K562 (cell line): Measurements from ENCODE around the gene STXBP6.

Source experiments
- GABPA ChIP-seq: fragments of 200-800 bp; sonication (Bioruptor generic); conservative IDR thresholded peaks from 2 replicates; pipeline ENCODE4 v1.6.1; 2016; ENCODE audit warnings: low read depth, missing genetic modification characterization, missing compliant biosample characterization
- GTF2F1 ChIP-seq: IDR thresholded peaks from 2 replicates; pipeline ENCODE4 v1.6.1; 2011; ENCODE audit warnings: low read depth, low read length, improper control_type of control experiment
- L3MBTL2 ChIP-seq: fragments of 450-650 bp; IDR thresholded peaks from 2 replicates; pipeline ENCODE4 v1.6.1; 2016; ENCODE audit warnings: mild to moderate bottlenecking, moderate library complexity
- NBN ChIP-seq: fragments of 450-650 bp; IDR thresholded peaks from 2 replicates; pipeline ENCODE4 v1.6.1; 2016; ENCODE audit warnings: low read depth, mild to moderate bottlenecking
- NFIC ChIP-seq: fragments of 450-650 bp; IDR thresholded peaks from 2 replicates; pipeline ENCODE4 v1.6.1; 2017; ENCODE audit warnings: mild to moderate bottlenecking, inconsistent platforms
- POLR2A ChIP-seq: fragments of 450-650 bp; conservative IDR thresholded peaks from 2 replicates; pipeline ENCODE4 v1.6.1; 2016
- TF ChIP-seq, protein P1 (sequence below): fragments of 450-650 bp; IDR thresholded peaks from 2 replicates; pipeline ENCODE4 v1.6.1; 2017; ENCODE audit warnings: mild to moderate bottlenecking, moderate library complexity

DNA sequence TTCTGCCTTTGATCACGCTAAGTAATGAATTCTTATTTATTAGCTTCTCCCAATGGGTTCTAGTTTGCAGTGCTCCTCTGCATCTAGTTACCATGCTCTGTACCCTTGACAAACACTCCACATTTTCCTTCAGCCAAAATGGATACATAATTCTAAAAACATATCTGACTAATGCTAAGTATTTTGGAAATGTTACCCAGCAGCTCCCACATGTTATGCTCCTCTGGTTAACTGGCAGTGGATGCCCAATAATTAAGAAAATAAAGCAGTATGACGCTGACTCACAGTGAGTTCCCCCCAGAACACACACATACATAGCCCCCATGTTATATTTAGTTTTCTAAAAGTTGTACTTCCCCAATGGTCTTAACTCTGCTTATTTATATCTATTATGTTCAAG, 74.6 kb downstream of the STXBP6 start:
- TF ChIP-seq NFIC (no peak), GABPA (tag) (no peak), GTF2F1 (no peak), L3MBTL2 (no peak), NBN (no peak), POLR2A (no peak)
- TF ChIP-seq, protein P1, sequence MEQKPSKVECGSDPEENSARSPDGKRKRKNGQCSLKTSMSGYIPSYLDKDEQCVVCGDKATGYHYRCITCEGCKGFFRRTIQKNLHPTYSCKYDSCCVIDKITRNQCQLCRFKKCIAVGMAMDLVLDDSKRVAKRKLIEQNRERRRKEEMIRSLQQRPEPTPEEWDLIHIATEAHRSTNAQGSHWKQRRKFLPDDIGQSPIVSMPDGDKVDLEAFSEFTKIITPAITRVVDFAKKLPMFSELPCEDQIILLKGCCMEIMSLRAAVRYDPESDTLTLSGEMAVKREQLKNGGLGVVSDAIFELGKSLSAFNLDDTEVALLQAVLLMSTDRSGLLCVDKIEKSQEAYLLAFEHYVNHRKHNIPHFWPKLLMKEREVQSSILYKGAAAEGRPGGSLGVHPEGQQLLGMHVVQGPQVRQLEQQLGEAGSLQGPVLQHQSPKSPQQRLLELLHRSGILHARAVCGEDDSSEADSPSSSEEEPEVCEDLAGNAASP = no peak
